ENCODE data around the gene USP30.
"Not testable (repeated sequence)": the region's sequence is repeated elsewhere in the genome, so short reads cannot be mapped to it uniquely, and the experiment has no call there.

USP30 gene, protein sequence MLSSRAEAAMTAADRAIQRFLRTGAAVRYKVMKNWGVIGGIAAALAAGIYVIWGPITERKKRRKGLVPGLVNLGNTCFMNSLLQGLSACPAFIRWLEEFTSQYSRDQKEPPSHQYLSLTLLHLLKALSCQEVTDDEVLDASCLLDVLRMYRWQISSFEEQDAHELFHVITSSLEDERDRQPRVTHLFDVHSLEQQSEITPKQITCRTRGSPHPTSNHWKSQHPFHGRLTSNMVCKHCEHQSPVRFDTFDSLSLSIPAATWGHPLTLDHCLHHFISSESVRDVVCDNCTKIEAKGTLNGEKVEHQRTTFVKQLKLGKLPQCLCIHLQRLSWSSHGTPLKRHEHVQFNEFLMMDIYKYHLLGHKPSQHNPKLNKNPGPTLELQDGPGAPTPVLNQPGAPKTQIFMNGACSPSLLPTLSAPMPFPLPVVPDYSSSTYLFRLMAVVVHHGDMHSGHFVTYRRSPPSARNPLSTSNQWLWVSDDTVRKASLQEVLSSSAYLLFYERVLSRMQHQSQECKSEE

DNA sequence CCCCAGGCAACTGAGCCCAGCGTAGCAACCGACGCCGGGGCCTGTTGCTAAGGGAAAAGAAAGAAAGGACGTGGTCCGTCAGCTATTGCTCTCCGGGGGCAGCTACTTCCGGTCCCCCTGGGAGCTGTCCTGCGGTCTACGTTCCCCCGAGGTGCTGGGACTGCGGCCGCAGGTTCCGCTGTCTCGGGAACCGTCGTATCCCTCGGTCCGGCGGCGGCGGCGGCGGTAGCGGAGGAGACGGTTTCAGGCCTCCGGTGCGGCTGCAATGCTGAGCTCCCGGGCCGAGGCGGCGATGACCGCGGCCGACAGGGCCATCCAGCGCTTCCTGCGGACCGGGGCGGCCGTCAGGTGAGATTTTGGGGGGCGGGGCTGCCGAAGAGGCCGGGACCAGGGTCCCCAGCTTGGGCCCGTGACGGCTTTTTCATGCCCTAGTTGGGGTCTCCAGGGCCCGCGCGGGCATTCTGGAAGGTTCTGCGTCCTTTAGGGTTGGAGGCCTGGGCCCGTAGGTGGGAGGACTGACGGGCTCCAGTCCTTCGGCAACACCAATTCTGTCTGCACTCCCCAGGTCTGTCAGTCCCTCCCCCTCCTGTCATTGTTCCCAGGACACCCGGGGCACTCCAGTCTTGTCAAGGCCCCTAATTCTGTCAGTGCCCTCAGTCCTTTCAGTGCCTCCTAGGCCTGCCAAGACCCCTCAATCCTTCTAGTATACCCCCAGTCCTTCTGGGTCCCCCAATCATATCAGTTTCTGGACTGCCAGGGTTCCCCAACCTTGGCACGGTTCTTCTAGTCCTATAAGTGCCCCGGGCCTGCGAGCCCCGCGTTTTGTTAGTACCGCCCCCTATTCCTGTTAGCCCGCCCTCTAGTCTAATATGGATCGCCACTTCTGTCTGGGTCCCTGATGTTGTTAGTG is at the start of gene USP30:
TSS of gene USP30 (plus strand) at position 163 of the 910 bp plus-strand sequence. CDS start at position 266, 103 bp downstream.
- peak; percentile 72 for DNase-seq (ENCODE audit: low read depth)

DNA sequence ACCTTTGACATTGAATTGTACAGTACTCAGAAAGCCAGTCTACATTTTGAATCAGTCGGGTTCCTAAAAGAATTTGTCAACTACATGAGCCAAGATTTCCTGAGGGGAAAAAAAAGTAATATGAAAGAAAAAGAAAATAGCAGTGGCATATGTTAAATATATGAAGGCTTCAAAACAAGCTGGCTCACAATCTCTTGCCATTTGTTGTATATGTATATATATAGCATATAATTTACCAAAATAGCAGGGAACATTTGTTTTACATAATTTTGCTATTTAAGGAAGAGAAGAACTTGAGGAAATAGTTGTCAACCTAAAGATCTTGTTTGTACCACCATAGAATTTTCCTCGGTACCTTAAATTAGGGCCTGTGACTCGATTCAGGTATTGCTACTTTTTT is 48.4 kb upstream of the USP30 start:
- no peak for DNase-seq (ENCODE audit: low read depth)

GRCh38 chr12:109009766-109010165 is 42.6 kb upstream of the USP30 start:
- no peak for DNase-seq (ENCODE audit: low read depth)

DNA sequence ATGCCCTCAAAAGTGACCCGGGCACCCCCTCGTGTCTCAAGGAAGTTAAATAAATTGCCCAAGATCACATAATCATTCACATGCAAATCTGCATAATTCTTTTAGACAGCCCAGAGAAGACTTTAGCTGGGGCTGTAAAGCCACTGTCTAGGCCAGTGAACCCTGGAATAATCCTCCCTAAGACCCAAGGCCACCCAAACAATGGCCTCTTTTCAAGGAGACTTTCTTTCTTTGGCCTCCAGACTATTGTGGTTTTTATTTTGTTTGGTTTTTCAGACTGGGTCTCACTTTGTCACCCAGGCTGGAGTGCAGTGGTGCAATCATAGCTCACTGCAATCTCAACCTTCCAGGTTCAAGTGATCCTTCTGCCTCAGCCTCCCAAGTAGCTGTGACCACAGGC is 42.1 kb upstream of the USP30 start:
- DNase-seq (ENCODE audit: low read depth), result no peak

- DNase-seq (ENCODE audit: low read depth), result no peak
These were observed 37.2 kb upstream of the USP30 start for GRCh38 chr12:109014984-109015765.

- no peak for DNase-seq (ENCODE audit: low read depth)
These were observed 36.4 kb upstream of the USP30 start for GRCh38 chr12:109016016-109016415.

GRCh38 chr12:109016978-109017377 is 35.4 kb upstream of the USP30 start:
- DNase-seq (ENCODE audit: low read depth), result no peak

GRCh38 chr12:109018296-109018695 is 34.1 kb upstream of the USP30 start:
- DNase-seq (ENCODE audit: low read depth), result no peak

GRCh38 chr12:109020146-109020795 is 32.1 kb upstream of the USP30 start:
- DNase-seq (ENCODE audit: low read depth), result no peak

DNA sequence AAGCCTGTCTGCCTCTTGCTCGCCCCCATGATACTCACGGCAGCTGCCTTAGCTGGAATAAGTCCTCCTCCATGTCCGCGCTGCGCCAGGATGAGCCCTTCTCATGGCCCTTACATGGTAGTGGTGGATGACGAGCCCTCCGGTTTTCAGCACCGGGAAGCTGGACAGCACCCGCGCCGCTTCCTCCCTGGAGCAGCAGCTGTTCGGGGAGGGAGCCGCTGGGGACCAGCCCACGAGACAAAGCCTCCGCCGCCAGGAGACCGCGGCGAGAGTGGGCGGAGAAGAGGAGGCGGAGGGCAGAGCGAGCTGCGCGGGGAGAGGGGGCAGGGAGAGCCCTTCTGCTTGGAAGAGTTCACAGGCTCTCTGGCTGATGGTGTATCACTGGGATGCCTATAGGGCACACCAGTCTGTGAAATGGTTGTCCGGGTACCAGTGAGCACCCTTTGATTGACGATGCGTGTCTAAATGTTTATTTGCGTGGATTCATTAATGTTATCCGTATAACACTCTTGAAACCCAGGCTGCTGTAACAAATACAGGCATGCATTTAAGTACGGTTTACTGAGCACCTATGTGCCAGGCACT is 31.5 kb upstream of the USP30 start, which contains the start of gene SVOP:
TSS of gene SVOP (minus strand) at position 273 of the 585 bp plus-strand sequence. CDS start at position 73, 200 bp downstream.
- DNase-seq (ENCODE audit: low read depth), result no peak

GRCh38 chr12:109027767-109028166 is 24.6 kb upstream of the USP30 start:
- DNase-seq (ENCODE audit: low read depth), result no peak

DNA sequence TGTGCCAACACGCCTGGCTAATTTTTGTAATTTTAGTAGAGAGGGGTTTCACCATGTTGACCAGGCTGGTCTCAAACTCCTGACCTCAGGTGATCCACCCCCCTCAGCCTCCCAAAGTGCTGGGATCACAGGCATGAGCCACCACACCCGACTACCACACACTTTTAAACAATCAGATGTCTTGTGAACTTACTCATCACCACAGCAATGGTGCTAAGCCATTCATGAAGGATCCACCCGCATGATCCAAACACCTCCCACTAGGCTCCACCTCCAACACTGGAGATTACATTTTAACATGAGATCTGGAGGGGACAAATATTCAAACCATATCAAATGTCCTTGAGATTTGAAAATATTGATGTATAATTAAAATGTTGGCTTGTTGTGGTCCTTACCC is 23.8 kb upstream of the USP30 start:
- DNase-seq (ENCODE audit: low read depth), result not testable (repeated sequence)

GRCh38 chr12:109029411-109029810 is 23.0 kb upstream of the USP30 start:
- no peak for DNase-seq (ENCODE audit: low read depth)

GRCh38 chr12:109033239-109034196 is 18.9 kb upstream of the USP30 start:
- no peak for DNase-seq (ENCODE audit: low read depth)

- DNase-seq (ENCODE audit: low read depth), result no peak
These were observed 15.4 kb upstream of the USP30 start for GRCh38 chr12:109036975-109037374.

GRCh38 chr12:109044241-109044640 is 8.1 kb upstream of the USP30 start:
- no peak for DNase-seq (ENCODE audit: low read depth)

DNA sequence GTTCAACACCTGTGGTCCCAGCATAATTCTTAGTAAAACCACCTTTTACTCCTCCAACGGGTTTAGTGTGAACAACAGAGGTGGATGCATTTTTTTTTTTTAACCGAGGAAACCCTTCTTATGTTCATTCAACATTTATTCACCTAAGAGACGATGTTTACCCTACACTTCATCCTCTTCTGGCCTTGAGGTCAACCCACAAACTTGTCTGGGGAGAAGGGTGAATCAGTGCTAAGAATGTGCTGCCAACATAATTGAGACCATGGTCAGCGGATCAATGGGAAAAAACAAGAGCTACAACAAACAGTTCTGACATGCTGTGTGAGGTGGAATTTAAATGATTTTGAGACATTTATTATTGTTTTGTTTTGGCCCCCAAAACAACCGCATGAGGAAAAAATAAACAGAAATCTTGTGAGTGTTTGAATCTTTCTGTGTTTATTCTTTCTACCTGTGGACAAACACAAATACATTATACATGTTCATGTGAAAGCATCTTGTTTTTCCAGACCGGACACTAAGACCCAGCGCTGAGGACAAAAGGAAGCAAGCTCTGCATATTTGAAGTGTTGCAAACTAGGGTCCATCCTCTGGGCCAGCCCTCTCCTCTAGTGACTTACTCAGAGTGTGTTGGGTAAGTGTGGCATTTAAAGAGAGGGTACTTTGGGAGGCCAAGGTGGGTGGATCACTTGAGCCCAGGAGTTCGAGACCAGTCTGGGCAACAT is 5.1 kb upstream of the USP30 start:
- DNase-seq (ENCODE audit: low read depth), result no peak

GRCh38 chr12:109048706-109049105 is 3.7 kb upstream of the USP30 start:
- not testable (repeated sequence) for DNase-seq (ENCODE audit: low read depth)

GRCh38 chr12:109049794-109050193 is 2.6 kb upstream of the USP30 start:
- DNase-seq (ENCODE audit: low read depth), result not testable (repeated sequence)

Measured in stimulated activated CD8-positive, alpha-beta memory T cell treated with anti-CD3 and anti-CD28 coated beads, Interleukin-12 subunit alpha, Interleukin-12 subunit beta, amount 100 ng/mL, for 1 hour (primary cell).